Measurements from ENCODE around the gene CD59. TPM values are rescaled to one million over a fixed set of nuclear protein-coding genes. Genes with fewer than 3 reads are reported as not detected.
A peak's percentile ranks its signal among the peaks of the same experiment; 100 is the strongest.
"Not testable (repeated sequence)": the region's sequence is repeated elsewhere in the genome, so short reads cannot be mapped to it uniquely, and the experiment has no call there.

CD59 gene
- total and polyA plus RNA-seq, 2 donors (not counting 3 experiments of a cell fraction or from before 2014, with no cell fraction given): 992 to 1,084 TPM

DNA sequence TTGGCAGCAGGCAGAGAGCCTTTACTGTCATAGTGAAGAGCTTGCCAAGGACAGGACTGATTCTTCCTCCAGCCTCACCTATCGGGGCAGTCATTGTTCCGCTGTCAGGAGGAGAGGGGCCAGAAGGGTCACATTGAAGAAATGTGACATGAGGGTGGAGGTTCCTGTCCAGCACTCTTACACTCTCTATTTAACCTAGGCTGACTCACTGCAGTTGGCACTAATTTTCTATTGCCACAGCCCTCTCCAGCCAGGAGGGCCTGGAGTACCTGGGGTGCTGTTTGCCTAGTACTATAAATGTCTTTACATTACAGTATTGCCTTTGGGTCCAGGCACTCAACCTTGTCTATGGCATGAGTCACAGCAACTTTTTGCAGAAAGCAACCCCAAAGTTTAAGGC is 28.4 kb downstream of the CD59 start:
- BruUV-seq (replicated peaks); H3K9me3 ChIP-seq (replicated peaks; ENCODE audit: control insufficient read depth, insufficient read depth, low read length); H4K20me1 ChIP-seq (replicated peaks; ENCODE audit: control insufficient read depth, extremely low read depth, insufficient read depth, low read length); DNase-seq (ENCODE audit: low read depth, low spot score); H3K9me1 ChIP-seq (replicated peaks; ENCODE audit: control insufficient read depth, extremely low read depth, insufficient read depth, low read length); H3K27ac ChIP-seq (ENCODE audit: insufficient read depth, low read depth, low read length); H2AFZ ChIP-seq (ENCODE audit: low read depth, low read length); H3K9ac ChIP-seq (replicated peaks; ENCODE audit: extremely low read depth, insufficient read depth, low read length); dilution Hi-C loops (cut with MboI; ENCODE audit: extremely low pct_ligation_motif_present, low sequenced_read_pairs); H3K27me3 ChIP-seq (ENCODE audit: control insufficient read depth in 2 of 2, insufficient read depth in 2 of 2, low read length in 2 of 2); H3K4me2 ChIP-seq (ENCODE audit: insufficient read depth, low read length); intact Hi-C loops (cut with micrococcal nuclease); H3K4me3 ChIP-seq (replicated peaks in 1 of 3; ENCODE audit: insufficient read depth in 1 of 3, low read depth in 1 of 3, low read length in 3 of 3): not testable (repeated sequence)
- FAIRE-seq: peak; percentile 92
- ChIA-PET POLR2A (interaction anchor here (0.6 to 1.1 kb wide), 2 partner anchors 28 to 176 kb away, joined by 5 read pairs; partner anchors contain the start of gene CD59), CTCF (interaction anchor here (0.7 to 13.8 kb wide), 4 partner anchors 8 to 34 kb away, joined by 3 to 254 read pairs (median 10); no protein-coding TSS in a partner anchor)
- Histone ChIP-seq H3K4me1 (ENCODE audit: control insufficient read depth, extremely low read depth, insufficient read depth, low read length) (peaks cover 70% of the 10 kb centered on the region), H3K79me2 (ENCODE audit: control insufficient read depth, insufficient read depth, low read length) (peaks cover 71% of the 10 kb centered on the region), H3K36me3 (ENCODE audit: control insufficient read depth in 2 of 2, extremely low read depth in 1 of 2, insufficient read depth in 2 of 2, low read length in 2 of 2) (peaks cover 22 to 32% of the 10 kb centered on the region in 2 experiments)

DNA sequence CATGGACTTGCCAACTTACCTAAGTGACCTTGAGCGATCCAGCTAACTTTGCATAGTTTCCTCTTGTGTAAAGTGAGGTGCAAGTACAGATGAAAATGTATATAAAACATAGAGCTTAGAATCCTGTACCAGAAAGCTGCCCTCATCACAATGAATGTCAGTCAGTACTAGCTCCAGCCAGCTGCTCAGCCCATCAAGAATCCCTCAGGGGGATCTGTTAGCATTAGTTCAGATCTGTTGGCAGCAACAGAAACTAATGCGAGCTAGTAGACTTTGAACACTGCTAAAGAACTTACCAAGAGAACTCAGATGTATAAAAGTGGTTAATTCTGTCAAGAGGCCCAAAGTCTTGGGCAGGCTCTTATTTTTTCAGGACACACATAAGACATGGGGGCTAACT is 29.3 kb downstream of the CD59 start:
- no peaks in the 10 kb centered on the region for H3K9me3 ChIP-seq (replicated peaks; ENCODE audit: control insufficient read depth, insufficient read depth, low read length)
- BruUV-seq (replicated peaks): no TSS peak
- dilution Hi-C loops (cut with MboI; ENCODE audit: extremely low pct_ligation_motif_present, low sequenced_read_pairs) (no loop called here), intact Hi-C loops (cut with micrococcal nuclease) (no loop called here)
- DNase-seq (ENCODE audit: low read depth, low spot score): no peak
- CTCF ChIA-PET: interaction anchor here (0.8 to 2.0 kb wide), 5 partner anchors 9 to 36 kb away, joined by 3 to 16 read pairs (median 3); no protein-coding TSS in a partner anchor
- FAIRE-seq: no peak
- no peaks in the 10 kb centered on the region for H3K9me1 ChIP-seq (replicated peaks; ENCODE audit: control insufficient read depth, extremely low read depth, insufficient read depth, low read length)
- no peak overlapping the region for H3K4me3 ChIP-seq (replicated peaks in 1 of 3; ENCODE audit: insufficient read depth in 1 of 3, low read depth in 1 of 3, low read length in 3 of 3)
- H3K9ac ChIP-seq (replicated peaks; ENCODE audit: extremely low read depth, insufficient read depth, low read length): peak overlapping the region; percentile 1
- H2AFZ ChIP-seq (ENCODE audit: low read depth, low read length): no peak overlapping the region
- POLR2A ChIA-PET: interaction anchor here (1.1 kb wide), 2 partner anchors 9 to 29 kb away, joined by 3 to 5 read pairs; partner anchors contain the start of gene CD59
- H3K27me3 ChIP-seq (ENCODE audit: control insufficient read depth in 2 of 2, insufficient read depth in 2 of 2, low read length in 2 of 2): no peaks in the 10 kb centered on the region
- H3K4me2 ChIP-seq (ENCODE audit: insufficient read depth, low read length): peak overlapping the region; percentile 10
- H3K36me3 ChIP-seq (ENCODE audit: control insufficient read depth in 2 of 2, extremely low read depth in 1 of 2, insufficient read depth in 2 of 2, low read length in 2 of 2): peaks cover 22 to 27% of the 10 kb centered on the region in 2 experiments
- no peaks in the 10 kb centered on the region for H4K20me1 ChIP-seq (replicated peaks; ENCODE audit: control insufficient read depth, extremely low read depth, insufficient read depth, low read length)
- peak; percentile 16 for TF ChIP-seq POLR2A (IDR thresholded peaks at IDR 0.05; ENCODE audit: low read depth, low read length)
- no peak for TF ChIP-seq FOS (IDR thresholded peaks at IDR 0.05; ENCODE audit: borderline replicate concordance, insufficient read depth, low read length)
- TF ChIP-seq GATA2 (IDR thresholded peaks at IDR 0.05; ENCODE audit: insufficient read depth, insufficient read length, low read depth, low read length): no peak
- TF ChIP-seq, protein P1, sequence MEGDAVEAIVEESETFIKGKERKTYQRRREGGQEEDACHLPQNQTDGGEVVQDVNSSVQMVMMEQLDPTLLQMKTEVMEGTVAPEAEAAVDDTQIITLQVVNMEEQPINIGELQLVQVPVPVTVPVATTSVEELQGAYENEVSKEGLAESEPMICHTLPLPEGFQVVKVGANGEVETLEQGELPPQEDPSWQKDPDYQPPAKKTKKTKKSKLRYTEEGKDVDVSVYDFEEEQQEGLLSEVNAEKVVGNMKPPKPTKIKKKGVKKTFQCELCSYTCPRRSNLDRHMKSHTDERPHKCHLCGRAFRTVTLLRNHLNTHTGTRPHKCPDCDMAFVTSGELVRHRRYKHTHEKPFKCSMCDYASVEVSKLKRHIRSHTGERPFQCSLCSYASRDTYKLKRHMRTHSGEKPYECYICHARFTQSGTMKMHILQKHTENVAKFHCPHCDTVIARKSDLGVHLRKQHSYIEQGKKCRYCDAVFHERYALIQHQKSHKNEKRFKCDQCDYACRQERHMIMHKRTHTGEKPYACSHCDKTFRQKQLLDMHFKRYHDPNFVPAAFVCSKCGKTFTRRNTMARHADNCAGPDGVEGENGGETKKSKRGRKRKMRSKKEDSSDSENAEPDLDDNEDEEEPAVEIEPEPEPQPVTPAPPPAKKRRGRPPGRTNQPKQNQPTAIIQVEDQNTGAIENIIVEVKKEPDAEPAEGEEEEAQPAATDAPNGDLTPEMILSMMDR (IDR thresholded peaks at IDR 0.05; ENCODE audit: extremely low read depth in 1 of 2, insufficient read depth in 1 of 2, low read depth in 1 of 2, low read length in 2 of 2): no peak
- TF ChIP-seq POLR2AphosphoS5 (IDR thresholded peaks at IDR 0.05; ENCODE audit: insufficient read depth, low read depth, low read length): no peak
- TF ChIP-seq, protein P2, sequence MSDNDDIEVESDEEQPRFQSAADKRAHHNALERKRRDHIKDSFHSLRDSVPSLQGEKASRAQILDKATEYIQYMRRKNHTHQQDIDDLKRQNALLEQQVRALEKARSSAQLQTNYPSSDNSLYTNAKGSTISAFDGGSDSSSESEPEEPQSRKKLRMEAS (IDR thresholded peaks at IDR 0.05; ENCODE audit: insufficient read depth, insufficient read length): no peak
- no peak for TF ChIP-seq EZH2 (IDR thresholded peaks at IDR 0.05; ENCODE audit: borderline replicate concordance, low read depth, low read length, severe bottlenecking)
- TF ChIP-seq JUN (IDR thresholded peaks at IDR 0.05; ENCODE audit: borderline replicate concordance, insufficient read depth, insufficient read length, low read depth): no peak
- H3K79me2 ChIP-seq (ENCODE audit: control insufficient read depth, insufficient read depth, low read length): peaks cover 63% of the 10 kb centered on the region
- H3K27ac ChIP-seq (ENCODE audit: insufficient read depth, low read depth, low read length): peak overlapping the region; percentile 54
- H3K4me1 ChIP-seq (ENCODE audit: control insufficient read depth, extremely low read depth, insufficient read depth, low read length): peaks cover 79% of the 10 kb centered on the region

All from endothelial cell of umbilical vein (primary cell).